IMR-90 (cell line): ENCODE data around the gene CUX1. TPM values are rescaled to one million over a fixed set of nuclear protein-coding genes. Genes with fewer than 3 reads are reported as not detected.

Source experiments
- ATAC-seq: fragments of 200-7000 bp; cut with Tn5 transposase; 2 replicates; pipeline ENCODE4 v1.9.1; 2020; ENCODE audit warnings: low read depth, mild to moderate bottlenecking, moderate library complexity
- BruUV-seq: library from RNA; stranded (reverse); fragments of 400-500 nt; replicated peaks from 2 replicates; lab custom pipeline; 2021; lab: Mats Ljungman, UMichigan
- CTCF ChIA-PET: fragments of 300-600 bp; formaldehyde crosslinking; extraction: SDS; loops from one replicate; lab custom pipeline; 2021; ENCODE audit warnings: antibody characterized with exemption; lab: Yijun Ruan, JAX
- POLR2A ChIA-PET: fragments of 300-600 bp; sonication (Branson Sonifier 250); formaldehyde crosslinking; loops from one replicate; lab custom pipeline; 2022; ENCODE audit warnings: antibody characterized with exemption; ENCODE audit not compliant: unreplicated experiment; lab: Charles Lee
- DNase-seq: peaks from one replicate; pipeline ENCODE4 v3.0.0; 2013
- H2AFZ ChIP-seq: replicated peaks from 2 replicates; pipeline ENCODE3; 2013; ENCODE audit warnings: low read length, mild to moderate bottlenecking; ENCODE audit not compliant: poor library complexity
- H2AK5ac ChIP-seq: 2 replicates; pipeline ENCODE4 v1.6.1; 2013; ENCODE audit warnings: low read depth, low read length, inconsistent platforms
- H2AK9ac ChIP-seq: replicated peaks from 2 replicates; pipeline ENCODE3; 2013; ENCODE audit warnings: mild to moderate bottlenecking, low read depth, low read length, moderate library complexity; ENCODE audit not compliant: poor library complexity
- H2BK120ac ChIP-seq: 2 replicates; pipeline ENCODE4 v1.6.1; 2013; ENCODE audit warnings: low read depth, low read length, inconsistent platforms
- H2BK15ac ChIP-seq: 3 replicates; pipeline ENCODE4 v1.6.1; 2013; ENCODE audit warnings: low read depth, low read length, inconsistent platforms
- H2BK20ac ChIP-seq: 2 replicates; pipeline ENCODE4 v1.6.1; 2013; ENCODE audit warnings: low read depth, mild to moderate bottlenecking, inconsistent platforms, low read length, moderate library complexity
- H2BK5ac ChIP-seq: 2 replicates; pipeline ENCODE4 v1.6.1; 2013; ENCODE audit warnings: mild to moderate bottlenecking, low read depth, low read length, inconsistent platforms; ENCODE audit not compliant: poor library complexity, severe bottlenecking
- H3K14ac ChIP-seq: replicated peaks from 2 replicates; pipeline ENCODE4 v1.6.1; 2013; ENCODE audit warnings: low read depth, low read length, inconsistent platforms
- H3K18ac ChIP-seq: 2 replicates; pipeline ENCODE4 v1.6.1; 2013; ENCODE audit warnings: low read depth, low read length, control low read depth
- H3K23ac ChIP-seq: 2 replicates; pipeline ENCODE4 v1.6.1; 2013; ENCODE audit warnings: low read depth, low read length, inconsistent platforms
- H3K27ac ChIP-seq: 2 replicates; pipeline ENCODE4 v1.5.1; 2013; ENCODE audit warnings: mild to moderate bottlenecking, control low read depth, low read length; ENCODE audit not compliant: insufficient read depth
- H3K27me3 ChIP-seq: 2 replicates; pipeline ENCODE4 v1.6.1; 2013; ENCODE audit warnings: low read length; ENCODE audit not compliant: control insufficient read depth, insufficient read depth
- H3K36me3 ChIP-seq: 2 replicates; pipeline ENCODE4 v1.6.1; 2013; ENCODE audit warnings: low read length, mixed read lengths; ENCODE audit not compliant: control insufficient read depth, insufficient read depth
- H3K4ac ChIP-seq: 2 replicates; pipeline ENCODE4 v1.6.1; 2013; ENCODE audit warnings: low read depth, low read length, inconsistent platforms
- H3K4me1 ChIP-seq: 2 replicates; pipeline ENCODE4 v1.6.1; 2013; ENCODE audit warnings: low read length, mixed read lengths; ENCODE audit not compliant: control insufficient read depth, insufficient read depth
- H3K4me2 ChIP-seq: 2 replicates; pipeline ENCODE4 v1.6.1; 2013; ENCODE audit warnings: low read depth, mild to moderate bottlenecking, control low read depth, low read length, moderate library complexity
- H3K4me3 ChIP-seq: 2 replicates; pipeline ENCODE4 v1.5.1; 2013; ENCODE audit warnings: low read depth, mild to moderate bottlenecking, control low read depth, low read length, moderate library complexity; ENCODE audit not compliant: insufficient read depth
- H3K56ac ChIP-seq: 2 replicates; pipeline ENCODE4 v1.6.1; 2013; ENCODE audit warnings: low read length, inconsistent platforms; ENCODE audit not compliant: insufficient read depth; ENCODE audit errors: extremely low read depth
- H3K79me1 ChIP-seq, 2 experiments: 2 replicates each; pipeline ENCODE4 v1.6.1; 2013; ENCODE audit warnings: low read length in 2 of 2, inconsistent platforms in 1 of 2, low read depth in 1 of 2
- H3K9ac ChIP-seq: 2 replicates; pipeline ENCODE4 v1.6.1; 2013; ENCODE audit warnings: low read depth, low read length, control low read depth
- H3K9me1 ChIP-seq: 2 replicates; pipeline ENCODE4 v1.6.1; 2013; ENCODE audit warnings: low read length, inconsistent platforms; ENCODE audit not compliant: insufficient read depth
- H3K9me3 ChIP-seq: 2 replicates; pipeline ENCODE4 v1.6.1; 2013; ENCODE audit warnings: low read length; ENCODE audit not compliant: control insufficient read depth, insufficient read depth
- H4K20me1 ChIP-seq: 2 replicates; pipeline ENCODE4 v1.6.1; 2013; ENCODE audit warnings: low read length, inconsistent platforms; ENCODE audit not compliant: insufficient read depth
- H4K5ac ChIP-seq: 2 replicates; pipeline ENCODE4 v1.6.1; 2013; ENCODE audit warnings: mild to moderate bottlenecking, low read depth, low read length, control low read depth
- H4K8ac ChIP-seq, 2 experiments: 2 replicates each; pipeline ENCODE4 v1.6.1; 2013; ENCODE audit warnings: low read depth in 2 of 2, low read length in 2 of 2, control low read depth in 1 of 2, inconsistent platforms in 1 of 2
- H4K91ac ChIP-seq: 2 replicates; pipeline ENCODE4 v1.6.1; 2013; ENCODE audit warnings: low read depth, low read length, inconsistent platforms; ENCODE audit not compliant: insufficient read depth
- CHD1 ChIP-seq: IDR thresholded peaks from 2 replicates; pipeline ENCODE4 v1.6.1; 2012; ENCODE audit warnings: low read depth, low read length, improper control_type of control experiment
- NFE2L2 ChIP-seq: fragments of 150-350 bp; IDR thresholded peaks from 2 replicates; pipeline ENCODE4 v1.6.1; 2016; ENCODE audit warnings: low read depth, mild to moderate bottlenecking, low read length
- POLR2A ChIP-seq: IDR thresholded peaks from 2 replicates; pipeline ENCODE4 v1.6.1; 2012; ENCODE audit warnings: mild to moderate bottlenecking, low read depth, low read length
- RFX5 ChIP-seq: IDR thresholded peaks from 2 replicates; pipeline ENCODE4 v1.8.0; 2012; ENCODE audit warnings: low read depth, mild to moderate bottlenecking, low read length, moderate library complexity
- WGBS, 2 experiments: methylation state at CpG; one replicate each; pipeline versions ENCODE4 v1.1.5 to v1.1.7; 2013; ENCODE audit warnings: missing lambda C conversion rate in 2 of 2; ENCODE audit not compliant: insufficient read length in 1 of 2; ENCODE audit errors: extremely low coverage in 2 of 2; 5-methylcytosine and 5-hydroxymethylcytosine counted together
- dilution Hi-C: fragments of 300-500 bp; cut with HindIII; formaldehyde crosslinking; loops from one replicate; pipeline ENCODE4 v1.14.3; 2018; ENCODE audit warnings: low sequenced_read_pairs; ENCODE audit not compliant: unreplicated experiment
- in situ Hi-C: fragments of 300-500 bp; cut with MboI; formaldehyde crosslinking; loops from 3 replicates; pipeline ENCODE4 v1.14.3; 2019; ENCODE audit warnings: low sequenced_read_pairs, inconsistent platforms, mixed read lengths
- intact Hi-C: fragments of 100-400 bp; cut with micrococcal nuclease; formaldehyde crosslinking; loops from 2 replicates; pipeline ENCODE4 v1.10.0; 2022
- polyA plus RNA-seq, 3 experiments: library from polyadenylated mRNA; depleted of rRNA; stranded (reverse); fragments of >200 nt; gene quantifications; 2 replicates each; pipeline ENCODE4 v1.2.3, GENCODE V29; 2012; ENCODE audit warnings: low replicate concordance in 1 of 3
- total RNA-seq: library from RNA; depleted of rRNA; stranded (reverse); fragments of >200 nt; gene quantifications from 2 replicates; pipeline ENCODE4 v1.2.3, GENCODE V29; 2012

Gene CUX1
- total and polyA plus RNA-seq, 2 of the 4 experiments (the other 2 are of a cell fraction): 19.7 to 46.4 TPM

DNA sequence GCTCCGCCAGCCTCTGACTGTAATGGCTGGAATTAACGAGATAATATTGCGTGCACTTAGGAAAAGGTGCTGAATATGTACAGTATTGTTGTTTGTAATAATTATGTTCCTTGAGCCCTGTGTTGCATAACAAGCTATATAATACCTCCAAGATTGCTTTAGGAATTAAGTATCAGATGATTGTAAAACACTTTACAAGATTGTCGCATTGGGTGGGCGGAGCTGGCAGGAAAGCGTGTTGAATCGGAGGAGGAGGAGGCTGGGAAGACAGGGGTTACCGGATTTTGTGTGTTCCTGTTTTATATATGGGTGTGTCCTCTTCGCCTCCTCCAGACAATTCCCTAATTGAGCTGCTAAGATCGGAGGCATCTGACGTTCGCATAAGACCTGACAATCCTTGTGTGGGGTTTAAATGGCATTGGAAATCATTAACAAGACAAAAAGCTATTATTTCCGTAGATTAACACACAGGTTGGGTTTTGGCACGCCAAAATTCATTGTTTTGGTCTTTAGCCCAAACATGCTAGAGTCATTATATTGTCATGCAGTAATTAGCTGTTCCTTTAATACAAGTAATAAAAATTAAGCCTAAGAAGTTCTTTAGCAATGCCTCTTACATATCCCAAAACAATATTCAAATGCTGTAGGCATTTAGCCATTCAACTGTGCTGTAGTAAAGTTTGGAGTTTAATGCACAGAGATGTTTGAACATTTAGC, 276.3 kb downstream of the CUX1 start:
- Histone ChIP-seq H3K27me3 (no peaks in the 10 kb centered on the region), H3K4ac (no peak overlapping the region), H3K9ac (no peak overlapping the region), H4K20me1 (peaks cover 14% of the 10 kb centered on the region; the same call in 1 of the 2 replicates), H2AFZ (no peak overlapping the region), H3K36me3 (peaks cover 8% of the 10 kb centered on the region; the same call in 1 of the 2 replicates), H2BK15ac (no peak overlapping the region), H2BK5ac (no peak overlapping the region), H2BK120ac (no peak overlapping the region), H2AK9ac (no peak overlapping the region), H3K4me3 (no peak overlapping the region), H3K9me1 (peaks cover 9% of the 10 kb centered on the region; the same call in 1 of the 2 replicates), H3K4me1 (no peaks in the 10 kb centered on the region), H3K79me1 (peaks cover 22 to 34% of the 10 kb centered on the region in 2 experiments), H3K23ac (no peak overlapping the region), H3K18ac (no peak overlapping the region), H3K4me2 (no peak overlapping the region), H2BK20ac (no peak overlapping the region), H2AK5ac (no peak overlapping the region), H3K27ac (no peak overlapping the region), H3K56ac (no peak overlapping the region), H4K91ac (no peak overlapping the region), H4K8ac (no peak overlapping the region), H4K5ac (no peak overlapping the region), H3K14ac (no peak overlapping the region), H3K9me3 (peaks cover 6% of the 10 kb centered on the region)
- in situ Hi-C loops: no loop called here
- TF ChIP-seq CHD1: no peak
- TF ChIP-seq RFX5: no peak
- TF ChIP-seq NFE2L2: no peak
- no peak for TF ChIP-seq POLR2A
- ATAC-seq (no peak), DNase-seq (no peak)
- BruUV-seq: no TSS peak
- dilution Hi-C loops: no loop called here
- ChIA-PET CTCF (no interaction called here), POLR2A (no interaction called here)
- no CpG with 5 or more reads among the region's 14 CpGs for WGBS, 2 experiments
- intact Hi-C loops: no loop called here
